K562 (cell line): ENCODE results near the gene PRR29. TPM values are rescaled to one million over a fixed set of nuclear protein-coding genes. Genes with fewer than 3 reads are reported as not detected.

Experiments used
- ARHGAP35 ChIP-seq: fragments of 450-650 bp; IDR thresholded peaks from 2 replicates; pipeline ENCODE4 v1.6.1; 2018; ENCODE audit not compliant: partially characterized antibody
- ARID1B ChIP-seq: fragments of 450-650 bp; IDR thresholded peaks from 2 replicates; pipeline ENCODE4 v1.6.1; 2016; ENCODE audit warnings: antibody characterized with exemption, mild to moderate bottlenecking, inconsistent platforms
- ATF1 ChIP-seq, 2 experiments: fragments of 450-650 bp in 1 of 2; IDR thresholded peaks; 2 replicates each; pipeline ENCODE4 v1.6.1; 2016; ENCODE audit warnings: missing compliant biosample characterization in 1 of 2, missing genetic modification characterization in 1 of 2
- CBX5 ChIP-seq: IDR thresholded peaks from 2 replicates; pipeline ENCODE4 v1.6.1; 2014; ENCODE audit warnings: low read depth, borderline replicate concordance
- CBX8 ChIP-seq: fragments of 200-600 bp; sonication (generic); IDR thresholded peaks from 2 replicates; pipeline ENCODE4 v1.6.1; 2012; ENCODE audit warnings: borderline replicate concordance, mixed run types, low read depth, mild to moderate bottlenecking, moderate library complexity, mixed read lengths, low read length, control low read depth, inconsistent platforms; ENCODE audit not compliant: poor library complexity, severe bottlenecking; ENCODE audit errors: extremely low read depth
- CEBPB ChIP-seq: fragments of 450-650 bp; IDR thresholded peaks from 2 replicates; pipeline ENCODE4 v1.6.1; 2016; ENCODE audit warnings: missing genetic modification characterization, missing compliant biosample characterization
- CREBBP ChIP-seq: IDR thresholded peaks from one replicate; pipeline ENCODE4 v1.6.1; 2012; ENCODE audit warnings: low read depth, mild to moderate bottlenecking, control low read depth, inconsistent platforms, low read length
- CXXC5 ChIP-seq: fragments of 250-450 bp; sonication (Bioruptor Pico); IDR thresholded peaks from 2 replicates; pipeline ENCODE4 v1.8.0; 2022; ENCODE audit warnings: inconsistent platforms, mild to moderate bottlenecking, moderate library complexity
- DACH1 ChIP-seq: fragments of 450-650 bp; IDR thresholded peaks from 2 replicates; pipeline ENCODE4 v1.6.1; 2018; ENCODE audit not compliant: partially characterized antibody
- ERF ChIP-seq: fragments of 450-650 bp; formaldehyde crosslinking; IDR thresholded peaks from 2 replicates; pipeline ENCODE4 v1.4.0; 2020; ENCODE audit warnings: mild to moderate bottlenecking, mixed read lengths
- FUS ChIP-seq: fragments of 200-400 bp; formaldehyde crosslinking; optimal IDR thresholded peaks from 2 replicates; pipeline ENCODE3; 2017; ENCODE audit warnings: low read depth, low read length
- HLTF ChIP-seq: fragments of 450-650 bp; IDR thresholded peaks from 2 replicates; pipeline ENCODE4 v1.6.1; 2016
- HNRNPL ChIP-seq: fragments of 200-400 bp; formaldehyde crosslinking; IDR thresholded peaks from 2 replicates; pipeline ENCODE4 v1.6.1; 2017; ENCODE audit warnings: low read depth, mild to moderate bottlenecking, low read length
- KDM4B ChIP-seq, 2 experiments: fragments of 450-650 bp in 1 of 2; sonication (generic) in 1 of 2; IDR thresholded peaks; 2 replicates each; pipeline ENCODE4 v1.6.1; 2016 to 2017; ENCODE audit warnings: borderline replicate concordance in 2 of 2, antibody characterized with exemption in 1 of 2, low read depth in 1 of 2, mild to moderate bottlenecking in 1 of 2
- MYBL2 ChIP-seq, 2 experiments: fragments of 450-650 bp in 1 of 2; sonication (generic) in 1 of 2; formaldehyde crosslinking in 1 of 2; IDR thresholded peaks; 2 replicates each; pipeline versions ENCODE4 v1.6.1 to v1.8.1; 2017 to 2022; ENCODE audit warnings: borderline replicate concordance in 1 of 2, inconsistent platforms in 1 of 2, low read depth in 1 of 2, mild to moderate bottlenecking in 1 of 2, missing genetic modification reagents in 1 of 2, moderate library complexity in 1 of 2
- PHF20 ChIP-seq: fragments of 450-650 bp; IDR thresholded peaks from 2 replicates; pipeline ENCODE4 v1.6.1; 2018; ENCODE audit not compliant: partially characterized antibody
- RBM34 ChIP-seq: fragments of 200-400 bp; formaldehyde crosslinking; IDR thresholded peaks from 2 replicates; pipeline ENCODE4 v1.6.1; 2018; ENCODE audit warnings: low read length, borderline replicate concordance; ENCODE audit not compliant: insufficient read depth
- SMC3 ChIP-seq: conservative IDR thresholded peaks from 2 replicates; pipeline ENCODE4 v1.6.1; 2011; ENCODE audit warnings: low read depth, low read length, improper control_type of control experiment; ENCODE audit not compliant: insufficient read depth
- TOE1 ChIP-seq, 2 experiments: fragments of 450-650 bp in 1 of 2; sonication (generic) in 1 of 2; formaldehyde crosslinking in 1 of 2; IDR thresholded peaks; 2 replicates each; pipeline versions ENCODE4 v1.7.1 to v1.8.0; 2016 to 2022; ENCODE audit warnings: borderline replicate concordance in 2 of 2, mild to moderate bottlenecking in 2 of 2, antibody characterized with exemption in 1 of 2, inconsistent platforms in 1 of 2, low read depth in 1 of 2, missing genetic modification reagents in 1 of 2, moderate library complexity in 1 of 2
- ZBTB8A ChIP-seq: fragments of 450-650 bp; IDR thresholded peaks from 2 replicates; pipeline ENCODE4 v1.6.1; 2018; ENCODE audit warnings: mild to moderate bottlenecking, moderate library complexity; ENCODE audit not compliant: partially characterized antibody
- ZNF134 ChIP-seq: fragments of 250-450 bp; sonication (Bioruptor Pico); conservative IDR thresholded peaks from 2 replicates; pipeline ENCODE4 v1.4.0; 2020
- ZNF609 ChIP-seq: sonication (generic); formaldehyde crosslinking; IDR thresholded peaks from 2 replicates; pipeline ENCODE4 v1.8.1; 2023; ENCODE audit warnings: missing genetic modification reagents, mild to moderate bottlenecking, borderline replicate concordance
- polyA plus RNA-seq, 8 experiments: library from polyadenylated mRNA; depleted of rRNA in 4 of 8; stranded (reverse) in 5 of 8; unstranded in 3 of 8; fragments of >200 nt; fragmentation: Nextera tagmentation in 2 of 8; fragmentation: Illumina TruSeq in 1 of 8; extraction: Ambion mirVana in 2 of 8; extraction: Trizol in 1 of 8; gene quantifications; 2 replicates each; pipeline versions ENCODE4 v1.2.1 to v1.2.3, GENCODE V29; 2011 to 2014; ENCODE audit warnings: inconsistent platforms in 1 of 8, missing spikeins in 1 of 8
- total RNA-seq, 7 experiments: library from RNA; depleted of rRNA in 6 of 7; stranded (reverse); fragments of >200 nt in 6 of 7; fragmentation: Illumina TruSeq in 2 of 7; extraction: Trizol in 2 of 7; gene quantifications; 2 replicates each; pipeline versions ENCODE4 v1.2.1 to v1.2.3, GENCODE V29; 2011 to 2021; ENCODE audit warnings: low replicate concordance in 1 of 7
- TF ChIP-seq, protein P1 (sequence below): fragments of 450-650 bp; IDR thresholded peaks from 2 replicates; pipeline ENCODE4 v1.6.1; 2017; ENCODE audit warnings: mild to moderate bottlenecking, moderate library complexity

The PRR29 gene
- total and polyA plus RNA-seq, 9 of the 15 experiments (the other 6 are each of a cell fraction or from before 2014, with no cell fraction given) = 0.08 to 0.58 (median 0.15) TPM; not detected in 5

DNA sequence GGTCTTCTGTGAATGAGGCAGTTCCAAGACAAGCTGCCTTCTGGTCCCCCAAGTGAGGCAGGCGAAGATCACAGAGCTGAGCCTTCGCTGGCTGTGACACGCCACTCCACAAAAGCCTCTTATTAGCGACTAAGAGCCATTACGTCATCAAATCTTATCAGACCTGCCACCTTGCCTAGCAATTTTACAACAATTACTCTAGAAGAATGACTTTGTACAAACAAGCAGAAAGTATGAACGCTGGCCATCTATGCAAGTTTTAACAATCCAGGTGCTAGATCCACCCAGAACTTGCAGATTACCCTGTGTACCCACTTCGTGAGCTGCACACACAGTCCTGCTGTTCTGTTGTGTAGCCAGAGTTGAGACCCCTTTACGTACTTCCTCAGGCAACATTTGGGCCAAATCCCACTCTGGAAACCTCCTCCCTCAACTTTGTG is 26.1 kb downstream of the PRR29 start (continued):
- TF ChIP-seq TOE1 (IDR thresholded peaks at IDR 0.05; ENCODE audit: borderline replicate concordance) (peak; percentile 64; the same call in 1 of the 2 replicates), TOE1 (CRISPR knock-in tag; IDR thresholded peaks at IDR 0.05; ENCODE audit: borderline replicate concordance, low read depth) (no peak), ATF1 (CRISPR knock-in tag; IDR thresholded peaks at IDR 0.05) (no peak), ATF1 (tag; IDR thresholded peaks at IDR 0.05) (peak; percentile 96), CBX8 (no peak), ZBTB8A (no peak), CREBBP (no peak), CEBPB (tag) (peak; percentile 84), CXXC5 (CRISPR knock-in tag) (peak; percentile 63), RBM34 (no peak), PHF20 (peak; percentile 9), ARID1B (peak; percentile 98), HNRNPL (no peak), ZNF609 (CRISPR knock-in tag) (no peak), HLTF (no peak), SMC3 (no peak), ZNF134 (CRISPR knock-in tag) (no peak; the same call in 1 of the 2 replicates), KDM4B (IDR thresholded peaks at IDR 0.05; ENCODE audit: borderline replicate concordance in 2 of 2, low read depth in 1 of 2) (no peak), CBX5 (no peak), MYBL2 (IDR thresholded peaks at IDR 0.05; ENCODE audit: low read depth) (no peak), MYBL2 (CRISPR knock-in tag; IDR thresholded peaks at IDR 0.05; ENCODE audit: borderline replicate concordance) (no peak), ERF (no peak), ARHGAP35 (no peak), DACH1 (peak; percentile 99), FUS (no peak)
- TF ChIP-seq, protein P1, sequence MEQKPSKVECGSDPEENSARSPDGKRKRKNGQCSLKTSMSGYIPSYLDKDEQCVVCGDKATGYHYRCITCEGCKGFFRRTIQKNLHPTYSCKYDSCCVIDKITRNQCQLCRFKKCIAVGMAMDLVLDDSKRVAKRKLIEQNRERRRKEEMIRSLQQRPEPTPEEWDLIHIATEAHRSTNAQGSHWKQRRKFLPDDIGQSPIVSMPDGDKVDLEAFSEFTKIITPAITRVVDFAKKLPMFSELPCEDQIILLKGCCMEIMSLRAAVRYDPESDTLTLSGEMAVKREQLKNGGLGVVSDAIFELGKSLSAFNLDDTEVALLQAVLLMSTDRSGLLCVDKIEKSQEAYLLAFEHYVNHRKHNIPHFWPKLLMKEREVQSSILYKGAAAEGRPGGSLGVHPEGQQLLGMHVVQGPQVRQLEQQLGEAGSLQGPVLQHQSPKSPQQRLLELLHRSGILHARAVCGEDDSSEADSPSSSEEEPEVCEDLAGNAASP = no peak
